SHP77 treated with DMSO at 0.1 percent for 48 hours (cell line): ENCODE data around the gene CDH16.

Experiments used
- DNase-seq: peaks from one replicate; lab custom pipeline; 2025; lab: John Stamatoyannopoulos, UW

The CDH16 gene

DNA sequence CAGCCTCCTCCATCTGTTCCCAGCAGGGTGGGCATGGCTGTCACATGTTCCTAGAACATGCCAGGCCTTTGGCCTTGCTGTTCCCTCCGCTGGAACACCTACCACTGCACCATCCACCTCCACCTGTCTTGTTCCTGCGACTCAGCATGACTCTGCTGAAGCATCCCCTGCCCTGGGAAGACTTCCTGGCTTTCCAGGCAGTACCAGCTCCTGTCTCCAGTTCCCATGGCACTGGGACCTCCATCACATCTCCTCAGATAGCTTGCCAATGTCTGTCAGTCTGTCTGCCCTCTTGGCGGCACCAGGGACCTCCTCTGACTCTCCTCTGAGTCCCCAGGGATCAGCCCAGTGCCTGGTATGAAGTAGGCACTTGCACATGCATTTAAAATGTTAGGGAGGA is 22.7 kb downstream of the CDH16 start:
- no peak for DNase-seq

DNA sequence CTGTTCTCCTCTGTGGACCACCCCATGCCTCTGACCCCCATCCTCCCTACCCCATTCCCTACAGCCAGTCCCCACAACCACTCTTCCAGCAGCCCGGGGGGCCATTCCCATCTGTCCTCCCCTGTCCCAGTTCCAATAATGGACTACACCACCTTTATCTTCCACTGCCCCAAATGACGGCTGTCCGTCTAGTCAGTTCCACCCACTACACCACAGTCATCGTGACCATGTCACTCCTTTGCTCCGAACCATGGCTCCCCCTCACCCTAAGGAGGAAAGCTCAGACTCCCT is 23.1 kb downstream of the CDH16 start:
- no peak for DNase-seq

DNA sequence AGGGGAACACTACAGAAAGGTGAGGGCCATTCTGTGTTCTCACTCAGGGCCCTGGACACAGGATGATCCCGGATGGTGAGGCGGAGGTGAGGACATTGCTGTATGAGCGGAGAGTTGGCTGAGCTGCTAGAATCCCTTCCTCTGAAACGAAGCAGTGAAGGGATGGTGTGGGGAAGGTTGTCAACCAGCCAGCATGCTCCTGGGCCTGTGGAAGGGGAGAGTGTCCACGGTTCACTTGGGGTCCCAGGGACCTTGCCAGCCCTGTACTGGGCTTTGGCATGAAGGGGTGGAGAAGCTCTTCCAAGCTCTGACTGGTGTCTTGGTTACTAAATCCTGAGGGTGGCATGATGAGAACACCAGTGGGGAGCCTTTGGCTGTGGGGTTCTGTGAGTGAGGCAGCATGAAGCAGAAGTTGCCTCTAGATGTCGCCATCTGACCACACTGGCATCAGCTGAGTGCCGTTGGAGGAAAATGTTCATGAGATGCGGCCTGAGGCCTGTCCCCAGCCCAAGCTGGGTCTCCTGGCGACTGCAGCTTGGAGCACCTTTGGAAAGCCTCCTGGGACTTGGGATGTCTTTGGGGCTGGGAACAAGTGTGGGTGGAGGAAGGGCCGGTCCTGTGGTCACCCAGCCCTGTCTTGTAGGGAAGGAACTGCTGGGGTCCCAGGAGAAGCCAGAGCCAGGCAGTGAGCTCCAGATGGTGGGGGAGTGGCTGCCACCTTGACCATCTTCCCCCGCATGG is 23.6 kb downstream of the CDH16 start:
- peak; percentile 14 for DNase-seq

DNA sequence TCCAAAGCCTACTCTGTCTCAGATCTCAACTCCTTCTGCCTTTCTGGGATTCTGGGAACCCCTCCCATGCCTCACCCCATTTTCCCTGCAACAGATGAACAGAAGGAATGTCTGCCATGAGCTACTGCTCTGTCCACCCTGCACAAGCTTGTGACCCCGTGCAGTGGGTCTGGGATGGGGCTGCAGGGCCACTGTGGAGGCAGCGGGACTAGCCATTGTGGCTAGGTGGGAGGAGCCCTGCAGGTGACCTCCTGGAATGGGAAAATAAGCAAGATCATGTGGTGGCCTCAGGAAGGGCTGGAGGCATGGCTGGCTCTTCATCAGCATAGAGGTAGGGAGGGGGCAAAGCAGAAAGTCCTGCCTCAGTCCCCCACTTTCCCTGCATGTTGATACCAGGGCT is 24.6 kb downstream of the CDH16 start:
- no peak for DNase-seq

DNA sequence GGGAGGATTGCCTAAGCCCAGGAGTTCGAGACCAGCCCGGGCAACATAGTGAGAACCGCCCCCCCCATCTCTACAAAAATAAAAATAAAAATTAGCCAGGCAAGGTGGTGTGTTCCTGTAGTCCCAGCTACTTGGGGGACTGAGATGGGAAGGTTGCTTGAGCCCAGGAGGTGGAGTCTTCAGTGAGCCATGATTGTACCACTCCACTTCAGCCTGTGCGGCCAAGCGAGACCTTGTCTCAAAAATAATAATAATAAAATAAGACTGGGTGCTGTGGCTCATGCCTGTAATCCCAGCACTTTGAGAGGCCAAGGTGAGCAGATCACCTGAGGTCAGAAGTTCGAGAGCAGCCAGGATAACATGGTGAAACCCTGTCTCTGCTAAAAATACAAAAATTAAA is 26.9 kb downstream of the CDH16 start:
- DNase-seq: no peak

DNA sequence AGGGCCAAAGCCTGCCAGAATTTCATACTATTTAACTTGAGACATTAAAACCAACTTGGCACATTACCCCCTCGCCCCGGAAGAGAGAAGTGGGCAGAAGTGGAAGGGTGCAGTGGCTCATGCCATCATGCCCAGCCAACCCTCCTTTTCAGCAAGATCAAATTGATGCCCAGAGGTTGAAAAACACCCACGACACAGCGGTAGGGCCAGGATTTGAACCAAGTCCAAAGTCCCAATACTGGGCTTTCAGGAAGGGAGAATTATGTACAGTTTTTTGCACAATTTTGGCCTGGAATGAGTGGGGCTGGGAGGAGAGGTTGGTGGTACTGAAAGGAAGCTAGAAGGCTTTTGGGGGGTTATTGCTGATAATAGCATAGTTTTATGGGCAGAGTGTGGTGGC is 27.3 kb downstream of the CDH16 start:
- no peak for DNase-seq

DNA sequence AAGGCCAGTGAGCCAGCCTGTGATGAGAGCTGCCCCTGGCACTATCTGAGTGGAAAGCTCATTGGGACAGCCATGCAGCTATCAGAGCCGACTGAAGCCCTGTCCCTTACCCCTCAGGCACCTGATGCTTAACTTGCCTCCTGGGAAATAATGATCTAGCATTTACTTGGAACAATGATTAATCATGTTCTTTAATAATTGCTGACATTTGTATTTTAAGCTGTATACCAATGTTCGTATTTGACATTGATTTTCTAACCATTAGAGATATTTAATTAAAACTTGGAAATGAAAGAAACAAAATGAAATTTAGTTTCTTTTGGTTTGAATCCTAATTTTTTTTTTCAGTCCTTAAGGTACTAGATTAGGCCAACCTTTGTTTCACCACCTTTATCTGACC is 27.9 kb downstream of the CDH16 start:
- DNase-seq: no peak

DNA sequence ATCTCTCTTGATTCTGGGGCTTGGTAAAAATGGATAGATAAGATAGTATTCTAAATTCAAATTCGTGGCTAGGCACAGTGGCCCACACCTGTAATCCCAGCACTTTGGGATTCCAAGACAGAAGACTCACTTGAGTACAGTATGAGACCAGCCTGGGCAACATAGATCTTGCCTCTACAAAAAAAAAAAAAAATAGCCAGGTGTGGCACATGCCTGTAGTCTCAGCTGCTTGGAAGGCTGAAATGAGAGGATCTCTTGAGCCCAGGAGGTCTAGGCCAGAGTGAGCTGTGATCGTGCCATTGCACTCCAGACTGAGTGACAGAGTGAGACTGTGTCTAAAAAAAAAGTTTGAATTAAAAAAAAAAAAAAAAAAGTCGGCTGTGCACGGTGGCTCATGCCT is 29.1 kb downstream of the CDH16 start:
- DNase-seq: no peak

DNA sequence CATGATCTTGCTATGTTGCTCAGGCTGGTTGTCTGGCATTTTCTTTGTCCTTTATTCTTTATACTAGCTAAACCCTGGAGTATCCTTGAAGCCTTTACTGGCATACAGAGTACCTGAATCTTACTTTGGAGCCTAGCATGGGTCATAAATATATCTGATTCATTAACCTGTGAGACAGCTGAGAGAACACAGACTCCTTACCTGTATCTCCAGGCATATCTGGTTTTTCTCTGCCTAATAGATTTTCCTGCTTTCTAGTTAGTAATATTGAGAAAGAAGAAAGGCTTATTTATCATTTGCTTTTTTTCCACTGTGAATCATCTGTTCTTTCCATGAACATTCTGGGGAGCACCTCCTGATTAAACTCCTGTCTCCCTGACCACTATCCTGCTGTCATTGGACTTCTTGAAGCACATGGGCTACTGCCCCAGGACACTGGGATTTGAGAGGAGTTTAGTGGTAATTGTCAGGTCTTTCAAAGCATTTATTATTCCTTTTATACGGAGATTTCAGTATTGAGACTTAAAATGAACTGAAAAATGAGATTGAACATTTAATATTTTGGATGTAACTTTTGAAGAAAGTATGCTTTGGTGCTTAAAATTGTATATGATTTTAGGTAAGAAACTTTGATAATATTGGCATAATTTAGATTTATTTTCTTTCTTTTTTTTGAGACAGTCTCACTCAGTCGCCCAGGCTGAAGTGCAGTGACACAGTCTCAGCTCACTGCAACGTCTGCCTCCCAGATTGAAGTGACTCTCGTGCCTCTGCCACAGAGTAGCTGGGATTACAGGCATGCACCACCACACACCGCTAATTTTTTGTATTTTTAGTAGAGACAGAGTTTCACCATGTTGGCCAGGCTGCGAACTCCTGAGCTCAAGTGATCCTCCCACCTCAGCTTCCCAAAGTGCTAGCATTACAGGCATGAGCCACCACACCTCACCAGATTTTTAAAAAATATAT is 29.8 kb downstream of the CDH16 start:
- no peak for DNase-seq

DNA sequence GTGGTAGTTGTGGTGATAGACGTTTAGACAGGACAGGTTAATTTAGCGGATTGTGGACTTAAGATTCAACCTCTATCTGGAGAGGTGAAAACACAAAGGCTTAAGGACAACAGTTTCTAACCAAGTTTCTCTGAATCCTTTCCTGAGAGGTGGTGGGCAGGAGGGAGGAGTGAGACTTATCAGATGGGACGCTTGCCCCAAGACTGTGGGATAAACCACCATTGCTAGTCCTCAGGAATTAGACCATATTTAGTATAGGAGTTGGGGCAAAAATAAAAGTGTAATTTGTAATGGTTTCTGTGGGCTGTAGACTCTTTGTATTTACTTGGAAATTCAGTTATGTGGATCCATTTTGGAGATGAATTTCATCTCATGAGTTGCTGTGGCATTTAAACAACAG is 31.8 kb downstream of the CDH16 start:
- no peak for DNase-seq

DNA sequence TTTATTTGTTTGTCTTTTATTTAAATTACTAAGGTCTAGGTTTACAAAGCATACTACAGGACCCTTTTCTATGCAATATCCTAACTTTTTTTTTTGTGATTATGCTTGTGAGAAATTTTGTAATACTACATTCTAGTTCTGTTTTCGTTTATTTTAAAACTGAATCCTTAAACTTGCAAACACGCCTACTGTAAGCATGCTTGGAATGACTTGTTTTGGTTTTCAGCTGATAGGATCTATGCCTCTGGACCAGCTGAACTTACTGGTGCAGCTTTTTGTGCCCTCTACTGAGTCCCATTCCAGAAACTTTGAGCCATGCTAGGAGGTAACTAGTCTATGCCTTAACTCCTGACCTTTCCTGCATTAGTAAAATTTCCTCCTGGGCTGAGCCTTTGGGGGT is 32.4 kb downstream of the CDH16 start:
- no peak for DNase-seq

DNA sequence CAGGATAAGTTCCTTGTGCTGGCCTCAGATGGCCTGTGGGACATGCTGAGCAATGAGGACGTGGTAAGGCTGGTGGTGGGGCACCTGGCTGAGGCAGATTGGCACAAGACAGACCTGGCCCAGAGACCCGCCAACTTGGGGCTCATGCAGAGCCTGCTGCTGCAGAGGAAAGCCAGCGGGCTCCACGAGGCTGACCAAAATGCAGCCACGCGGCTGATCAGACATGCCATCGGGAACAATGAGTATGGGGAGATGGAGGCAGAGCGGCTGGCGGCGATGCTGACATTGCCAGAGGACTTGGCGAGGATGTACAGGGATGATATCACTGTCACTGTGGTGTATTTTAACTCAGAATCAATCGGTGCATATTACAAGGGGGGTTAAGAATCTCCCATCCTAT is 33.2 kb downstream of the CDH16 start:
- no peak for DNase-seq

DNA sequence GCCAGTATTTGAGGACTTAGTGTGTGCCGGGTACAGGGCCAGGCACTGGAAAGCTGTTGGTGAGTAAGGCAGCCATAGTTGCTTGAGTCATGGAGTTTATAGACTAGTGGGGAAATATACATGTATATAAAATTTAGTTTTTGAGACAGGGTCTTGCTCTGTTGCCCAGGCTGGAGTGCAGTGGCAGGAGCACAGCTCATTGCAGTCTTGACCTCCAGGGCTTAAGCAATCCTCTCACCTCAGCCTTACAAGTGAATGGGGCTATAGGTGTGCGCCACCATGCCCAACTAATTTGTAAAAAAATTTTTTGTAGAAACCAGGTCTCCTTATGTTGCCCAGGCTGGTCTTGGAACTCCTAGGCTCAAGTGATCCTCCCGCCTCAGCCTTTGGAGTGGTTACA is 36.0 kb downstream of the CDH16 start:
- DNase-seq: no peak

DNA sequence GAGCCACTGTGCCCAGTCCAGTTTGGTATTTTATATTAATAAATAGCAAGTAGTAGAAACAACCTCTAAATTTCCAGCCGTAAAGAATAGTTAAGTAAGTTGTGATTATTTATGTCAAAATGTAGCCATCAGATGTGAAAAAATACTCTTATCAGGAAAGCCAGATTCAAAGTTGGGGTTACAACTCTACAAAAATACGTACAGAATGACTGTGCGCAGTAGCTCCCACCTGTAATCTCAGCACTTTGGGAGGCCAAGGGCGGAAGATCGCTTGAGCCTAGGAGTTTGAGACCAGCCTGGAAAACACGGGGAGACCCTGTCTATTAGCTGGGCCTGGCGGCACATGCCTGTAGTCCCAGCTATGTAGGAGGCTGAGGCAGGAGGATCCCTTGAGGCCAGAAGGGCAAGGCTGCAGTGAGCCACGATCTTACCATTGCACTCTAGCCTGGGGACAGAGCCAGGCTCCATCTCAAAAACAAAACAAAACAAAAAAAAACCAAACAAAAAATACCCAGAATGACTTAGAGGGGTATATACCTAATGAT is 36.6 kb downstream of the CDH16 start:
- no peak for DNase-seq

DNA sequence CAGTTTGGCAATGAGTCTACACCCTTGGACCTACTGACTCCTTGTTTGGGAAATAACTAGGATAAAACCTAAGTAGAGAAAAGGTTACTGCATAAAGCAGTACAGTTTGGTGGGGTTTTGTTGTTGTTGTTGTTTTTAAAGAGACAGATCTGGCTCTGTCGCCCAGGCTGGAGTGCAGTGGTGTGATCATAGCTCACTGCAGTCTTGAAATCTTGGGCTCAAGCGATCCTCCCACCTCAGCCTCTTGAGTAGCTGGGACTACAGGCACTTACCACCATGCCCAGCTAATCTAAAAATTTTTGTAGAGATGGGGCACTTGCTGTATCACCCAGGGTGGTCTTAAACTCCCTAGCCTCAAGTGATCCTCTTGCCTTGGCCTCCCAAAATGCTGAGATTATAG is 37.1 kb downstream of the CDH16 start:
- no peak for DNase-seq

DNA sequence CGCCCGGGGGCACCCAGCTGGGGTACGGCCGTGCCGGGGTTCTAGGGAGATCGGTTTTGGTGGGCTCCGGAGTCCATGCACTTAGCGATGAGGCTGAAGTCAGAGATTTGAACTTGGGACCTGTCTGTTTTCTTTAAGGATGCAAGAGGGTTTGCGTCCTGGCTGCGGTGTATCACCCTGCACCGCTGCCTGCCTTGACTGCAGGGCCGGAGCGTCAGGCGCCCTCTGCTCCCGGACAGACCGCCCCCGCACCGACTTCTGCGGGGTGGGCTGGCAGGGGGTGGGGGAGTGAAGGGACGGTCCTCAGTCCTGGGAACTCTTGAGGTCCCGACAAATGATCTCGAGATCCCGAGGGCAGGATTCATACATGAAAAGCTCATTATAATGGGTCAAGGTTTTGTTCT is 37.7 kb downstream of the CDH16 start:
- no peak for DNase-seq

DNA sequence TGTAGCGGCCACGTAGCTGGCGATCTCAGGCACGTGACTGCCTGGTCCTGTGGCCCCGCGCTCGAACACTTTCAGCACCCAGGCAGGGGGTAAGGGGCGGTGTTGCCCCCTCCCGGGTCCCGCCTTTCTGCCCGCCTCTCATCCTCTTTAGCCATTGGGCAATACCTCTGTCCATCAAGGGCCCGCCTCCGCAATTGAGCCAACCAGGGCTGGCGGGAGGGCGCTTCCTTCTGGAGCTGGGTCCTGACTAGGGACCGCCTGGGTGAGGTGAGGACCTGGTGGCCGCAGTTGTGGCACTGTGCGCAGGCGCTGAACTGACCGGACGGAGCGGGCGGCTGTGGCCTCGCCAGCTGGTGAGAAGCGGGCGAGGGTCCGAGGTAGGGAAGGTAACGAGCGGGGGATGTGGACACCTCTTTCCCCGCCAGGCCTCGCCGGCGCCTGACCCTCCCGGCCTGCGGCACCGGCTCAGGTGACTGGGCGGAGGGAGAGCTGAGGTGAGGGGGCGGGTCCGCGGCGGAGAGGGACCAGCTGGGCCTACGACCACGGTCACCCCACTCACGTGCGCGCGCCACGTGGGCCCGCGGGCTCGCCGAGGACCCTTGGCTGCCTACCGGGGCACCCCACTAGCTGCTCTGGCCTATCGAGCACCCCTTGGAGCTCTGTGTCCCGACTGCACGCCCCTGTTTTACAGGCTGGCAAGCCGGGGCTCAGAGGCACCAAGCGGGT is 38.2 kb downstream of the CDH16 start, which contains the start of gene PDP2:
TSS of gene PDP2 (plus strand) at position 228 of the 726 bp plus-strand sequence. CDS start 3,770 bp downstream, outside the sequence.
- DNase-seq: peak; percentile 91

DNA sequence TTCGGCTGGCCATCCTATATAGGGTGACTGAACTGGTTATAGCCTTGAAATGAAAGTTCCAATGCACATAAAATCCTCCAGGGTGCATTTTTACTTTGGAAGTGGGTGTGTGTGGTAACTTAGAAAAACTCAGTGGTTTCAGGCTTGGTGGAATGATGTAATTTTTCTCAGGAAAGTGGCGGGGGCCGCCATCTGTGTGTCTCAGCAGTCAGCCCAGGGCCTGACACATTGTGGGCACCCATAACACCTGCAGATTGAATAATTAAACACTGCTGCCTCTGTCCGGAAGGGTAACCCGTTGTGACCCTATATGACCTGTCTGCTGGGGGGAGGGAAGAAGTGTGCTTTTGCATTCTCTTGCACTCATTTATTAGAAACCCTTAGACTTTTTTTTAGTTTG is 40.6 kb downstream of the CDH16 start:
- DNase-seq: no peak

DNA sequence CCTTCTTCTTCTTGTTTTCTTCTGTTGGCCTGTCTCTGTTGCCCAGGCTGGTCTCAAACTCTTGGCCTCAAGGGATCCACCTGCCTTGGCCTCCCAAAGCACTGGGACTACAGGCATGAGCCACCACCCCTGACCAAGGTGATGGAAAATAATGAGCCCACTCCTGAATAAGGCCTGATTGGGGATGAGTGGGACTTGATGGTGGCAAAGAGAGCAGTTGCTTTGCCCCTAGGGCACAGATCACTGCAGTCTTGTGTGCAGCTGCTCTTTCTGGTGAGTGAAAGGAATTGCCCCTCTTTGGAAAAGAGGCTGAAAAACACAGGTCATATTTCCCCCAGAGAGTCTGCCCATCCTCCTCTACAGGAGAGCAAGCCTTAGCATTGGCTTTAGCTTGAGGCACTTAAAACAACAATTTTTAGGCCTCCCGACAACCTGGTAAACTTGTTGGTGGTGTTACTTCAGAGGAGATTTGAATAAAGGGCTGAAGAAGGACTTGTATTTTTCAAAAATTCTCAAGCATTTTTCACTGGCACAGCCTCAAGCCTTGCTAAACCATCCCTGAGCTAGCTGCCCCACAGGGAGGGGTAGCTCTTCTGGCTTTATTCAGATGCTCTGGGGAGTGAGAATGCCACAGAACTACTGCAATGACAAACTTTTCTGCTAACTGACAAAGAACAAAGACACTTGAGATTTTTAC is 44.5 kb downstream of the CDH16 start:
- no peak for DNase-seq

DNA sequence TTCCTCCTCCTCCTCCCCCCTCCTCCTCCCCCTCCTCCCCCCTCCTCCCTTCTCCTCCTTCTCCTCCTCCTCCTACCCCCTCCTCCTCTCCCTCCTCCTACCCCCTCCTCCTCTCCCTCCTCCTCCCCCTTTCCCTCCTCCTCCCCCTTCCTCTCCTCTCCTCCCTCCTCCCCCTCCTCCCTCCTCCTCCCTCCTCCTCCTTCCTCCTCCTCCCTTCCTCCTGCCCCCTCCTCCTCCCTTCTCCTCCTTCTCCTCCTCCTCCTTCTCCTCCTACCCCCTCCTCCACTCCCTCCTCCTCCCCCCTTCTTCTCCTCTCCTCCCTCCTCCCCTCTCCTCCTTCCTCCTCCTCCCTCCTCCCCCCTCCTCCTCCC is 45.0 kb downstream of the CDH16 start:
- no peak for DNase-seq

DNA sequence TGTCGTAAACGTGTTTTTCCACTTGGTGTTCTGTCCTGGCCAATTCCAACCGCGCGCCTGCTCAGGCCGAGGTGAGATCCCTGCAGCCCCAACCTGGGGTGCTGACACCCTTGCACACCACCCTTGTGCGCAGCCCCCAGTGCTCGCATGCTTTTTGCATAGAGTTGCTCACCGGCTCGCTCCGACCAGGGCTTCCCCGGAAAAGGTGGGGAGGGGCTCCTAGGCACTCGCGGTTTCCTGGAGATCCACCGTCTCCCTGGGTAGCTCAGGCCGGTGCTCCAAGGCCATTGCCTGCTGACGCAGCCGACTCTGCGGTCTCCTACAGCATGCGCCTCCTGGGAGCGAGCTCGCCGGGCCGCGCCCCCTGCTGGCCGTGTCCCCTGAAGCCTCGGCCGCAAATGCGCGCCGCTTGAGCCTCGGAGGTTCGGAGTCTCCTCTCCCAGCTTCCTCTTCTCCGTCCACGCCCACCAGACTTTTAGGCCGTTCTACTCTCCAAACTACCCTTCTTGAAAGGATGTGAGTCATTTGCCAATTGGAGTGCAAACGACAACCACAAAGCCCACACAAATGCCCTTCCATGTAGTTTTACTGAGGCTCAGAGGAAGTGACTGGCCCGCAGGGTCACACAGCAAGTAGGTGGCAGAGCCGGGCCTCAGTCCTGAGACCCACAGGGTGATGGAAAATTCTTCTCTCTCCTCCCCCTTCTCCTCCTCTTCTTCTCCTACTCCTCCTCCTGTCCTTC is 45.6 kb downstream of the CDH16 start:
- DNase-seq: peak; percentile 37
